GM10266 (cell line): Measurements from ENCODE around the gene TSSK3.
A peak's percentile ranks its signal among the peaks of the same experiment; 100 is the strongest.

Source experiments
- DNase-seq: peaks from one replicate; pipeline ENCODE4 v3.0.0; 2012; ENCODE audit errors: extremely low spot score
- TF ChIP-seq, protein P1 (sequence below): IDR thresholded peaks from 2 replicates; pipeline ENCODE4 v1.5.1; 2012; ENCODE audit warnings: mild to moderate bottlenecking, low read depth; ENCODE audit not compliant: control insufficient read depth, insufficient read depth; ENCODE audit errors: missing control alignments

The TSSK3 gene

DNA sequence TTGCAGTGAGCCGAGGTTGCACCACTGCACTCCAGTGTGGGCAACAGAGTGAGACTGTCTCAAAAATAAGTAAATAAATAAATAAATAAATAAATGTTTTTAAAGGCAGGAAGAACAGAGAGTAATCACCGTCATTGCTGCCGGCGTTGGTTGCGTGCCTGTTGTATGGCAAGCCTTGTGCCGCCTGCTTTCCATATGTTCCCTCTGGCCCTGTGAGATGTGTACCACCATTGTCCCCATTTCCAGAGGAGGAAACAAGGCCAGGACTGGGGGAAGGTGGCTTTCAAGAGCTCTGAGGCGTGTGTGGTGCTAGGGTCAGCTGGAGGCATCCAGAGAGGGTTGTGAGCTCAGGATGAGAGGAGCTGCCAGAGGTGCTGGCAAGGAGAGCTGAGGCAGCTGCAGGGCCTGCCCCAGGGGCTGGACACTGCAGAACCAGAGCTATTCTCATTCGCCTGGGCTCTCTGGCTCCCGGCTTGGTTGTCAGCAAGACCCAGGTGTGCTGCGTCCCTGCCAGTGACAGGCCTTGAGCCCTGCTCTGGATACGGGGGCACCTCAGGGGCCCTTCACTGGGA, 21.1 kb upstream of the TSSK3 start:
- TF ChIP-seq, protein P1, sequence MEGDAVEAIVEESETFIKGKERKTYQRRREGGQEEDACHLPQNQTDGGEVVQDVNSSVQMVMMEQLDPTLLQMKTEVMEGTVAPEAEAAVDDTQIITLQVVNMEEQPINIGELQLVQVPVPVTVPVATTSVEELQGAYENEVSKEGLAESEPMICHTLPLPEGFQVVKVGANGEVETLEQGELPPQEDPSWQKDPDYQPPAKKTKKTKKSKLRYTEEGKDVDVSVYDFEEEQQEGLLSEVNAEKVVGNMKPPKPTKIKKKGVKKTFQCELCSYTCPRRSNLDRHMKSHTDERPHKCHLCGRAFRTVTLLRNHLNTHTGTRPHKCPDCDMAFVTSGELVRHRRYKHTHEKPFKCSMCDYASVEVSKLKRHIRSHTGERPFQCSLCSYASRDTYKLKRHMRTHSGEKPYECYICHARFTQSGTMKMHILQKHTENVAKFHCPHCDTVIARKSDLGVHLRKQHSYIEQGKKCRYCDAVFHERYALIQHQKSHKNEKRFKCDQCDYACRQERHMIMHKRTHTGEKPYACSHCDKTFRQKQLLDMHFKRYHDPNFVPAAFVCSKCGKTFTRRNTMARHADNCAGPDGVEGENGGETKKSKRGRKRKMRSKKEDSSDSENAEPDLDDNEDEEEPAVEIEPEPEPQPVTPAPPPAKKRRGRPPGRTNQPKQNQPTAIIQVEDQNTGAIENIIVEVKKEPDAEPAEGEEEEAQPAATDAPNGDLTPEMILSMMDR, result no peak
- no peak for DNase-seq

DNA sequence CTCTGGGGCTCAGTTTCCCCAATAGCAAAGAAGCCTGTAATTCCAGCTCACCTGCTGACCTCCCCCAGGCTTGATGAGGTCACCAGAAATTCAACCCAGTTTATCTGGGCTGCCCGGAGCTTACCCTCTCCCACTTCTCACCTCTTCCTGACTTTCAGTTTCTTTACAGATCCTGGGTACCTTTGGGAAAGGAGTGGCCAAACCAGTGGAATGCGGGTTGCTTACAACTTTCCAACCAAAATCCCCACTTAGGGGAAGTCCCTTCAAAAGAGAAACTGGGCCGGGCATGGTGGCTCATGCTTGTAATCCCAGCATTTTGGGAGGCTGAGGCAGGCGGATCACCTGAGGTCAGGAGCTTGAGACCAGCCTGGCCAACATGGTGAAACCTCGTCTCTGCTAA, 20.4 kb upstream of the TSSK3 start:
- no peak for DNase-seq
- TF ChIP-seq, protein P1, result no peak

DNA sequence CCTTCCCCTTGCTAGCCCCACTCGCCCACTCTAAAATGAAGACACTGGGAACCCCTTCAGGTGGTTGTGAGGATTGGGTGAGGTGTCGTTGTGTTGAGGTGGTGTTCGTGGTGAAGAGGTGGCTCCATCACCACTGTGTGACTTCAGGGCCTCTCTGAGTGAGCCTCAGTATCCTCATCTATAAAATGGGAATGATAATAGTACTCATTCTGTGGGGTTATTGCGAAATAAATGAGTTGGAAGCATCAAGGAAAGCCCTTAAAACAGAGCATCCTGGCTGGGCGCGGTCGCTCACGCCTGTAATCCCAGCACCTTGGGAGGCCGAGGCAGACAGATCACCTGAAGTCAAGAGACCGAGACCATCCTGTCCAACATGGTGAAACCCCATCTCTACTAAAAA, 19.6 kb upstream of the TSSK3 start:
- TF ChIP-seq, protein P1, result no peak
- DNase-seq, result no peak

DNA sequence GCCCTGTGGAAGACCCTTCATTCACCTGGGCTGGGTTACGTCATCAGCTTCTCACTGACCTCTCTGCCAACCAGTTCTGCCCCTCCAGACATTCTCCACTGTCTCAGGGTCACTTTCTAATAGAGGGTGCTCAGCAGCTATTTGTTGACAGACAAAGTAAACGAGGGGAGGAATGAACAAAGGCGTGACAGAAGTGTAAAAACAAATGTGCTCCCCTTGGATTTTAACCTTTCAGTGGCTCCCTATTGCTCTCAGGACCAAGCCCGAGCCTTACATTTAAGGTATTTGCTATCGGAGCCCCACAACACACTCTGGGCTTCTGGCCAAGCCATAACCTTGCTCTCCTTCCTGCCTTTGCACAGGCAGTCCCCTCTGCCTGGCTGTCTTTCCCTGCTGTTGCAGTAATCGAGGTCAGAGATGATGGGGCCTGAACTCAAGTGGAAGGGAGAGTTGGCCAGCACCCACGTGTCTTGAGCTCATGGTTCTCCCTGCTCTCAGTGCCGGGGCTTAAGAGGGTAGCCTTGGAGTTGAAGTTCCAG, 17.0 kb upstream of the TSSK3 start:
- no peak for DNase-seq
- TF ChIP-seq, protein P1, result no peak

DNA sequence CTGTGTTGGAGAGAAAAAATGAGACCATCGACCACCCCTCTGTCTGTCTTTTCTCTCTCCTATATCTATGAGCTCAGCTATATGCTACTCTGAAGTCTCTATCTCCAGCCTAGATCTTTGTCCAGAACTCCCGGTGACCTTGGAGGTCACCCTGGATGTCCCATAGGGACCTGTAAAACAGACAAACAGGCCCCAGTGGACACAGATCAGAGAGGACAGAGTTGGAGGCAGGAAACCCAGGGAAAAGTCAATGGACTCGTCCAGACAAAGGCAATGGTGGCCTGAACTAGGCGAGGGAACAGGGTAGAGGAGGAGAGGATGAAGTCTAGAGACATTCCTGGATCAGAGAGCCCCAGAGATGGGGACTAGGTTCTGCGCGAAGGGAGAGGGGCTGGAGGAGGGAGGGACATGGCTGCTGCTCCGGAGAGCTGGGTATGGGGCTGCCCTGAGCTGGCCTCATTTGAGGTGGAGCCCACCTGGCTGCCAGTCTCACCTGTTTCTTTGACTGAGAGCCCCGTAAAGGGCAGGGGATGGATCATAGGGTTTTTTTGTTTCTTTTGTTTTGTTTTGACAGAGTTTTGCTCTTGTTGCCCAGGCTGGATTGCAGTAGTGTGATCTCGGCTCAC, 15.7 kb upstream of the TSSK3 start:
- TF ChIP-seq, protein P1, result no peak
- no peak for DNase-seq

DNA sequence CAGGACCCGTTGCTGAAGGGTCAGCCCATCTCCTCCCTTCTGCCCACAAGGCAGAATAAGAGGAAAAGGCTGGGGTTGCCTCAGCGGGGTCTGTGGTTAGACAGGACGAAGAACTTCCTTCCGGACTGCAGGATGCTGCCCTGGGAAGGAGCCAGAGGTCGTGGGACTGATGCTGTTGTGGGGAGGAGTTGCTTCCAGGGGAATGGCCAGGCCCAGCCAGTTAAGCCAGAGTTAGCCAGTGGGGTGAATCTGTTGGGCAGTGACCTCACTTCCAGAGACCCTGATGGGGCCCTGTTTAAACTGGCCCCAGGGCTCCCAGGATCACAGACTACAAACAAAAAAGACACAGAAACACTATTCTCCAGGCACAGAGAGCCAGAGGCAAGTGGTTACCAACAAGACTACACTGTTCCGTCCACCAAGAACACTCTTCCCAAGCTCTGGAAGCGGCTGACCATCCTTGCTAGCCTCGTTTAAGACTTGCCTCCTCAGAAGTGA, 13.1 kb upstream of the TSSK3 start:
- DNase-seq, result no peak
- TF ChIP-seq, protein P1, result no peak

DNA sequence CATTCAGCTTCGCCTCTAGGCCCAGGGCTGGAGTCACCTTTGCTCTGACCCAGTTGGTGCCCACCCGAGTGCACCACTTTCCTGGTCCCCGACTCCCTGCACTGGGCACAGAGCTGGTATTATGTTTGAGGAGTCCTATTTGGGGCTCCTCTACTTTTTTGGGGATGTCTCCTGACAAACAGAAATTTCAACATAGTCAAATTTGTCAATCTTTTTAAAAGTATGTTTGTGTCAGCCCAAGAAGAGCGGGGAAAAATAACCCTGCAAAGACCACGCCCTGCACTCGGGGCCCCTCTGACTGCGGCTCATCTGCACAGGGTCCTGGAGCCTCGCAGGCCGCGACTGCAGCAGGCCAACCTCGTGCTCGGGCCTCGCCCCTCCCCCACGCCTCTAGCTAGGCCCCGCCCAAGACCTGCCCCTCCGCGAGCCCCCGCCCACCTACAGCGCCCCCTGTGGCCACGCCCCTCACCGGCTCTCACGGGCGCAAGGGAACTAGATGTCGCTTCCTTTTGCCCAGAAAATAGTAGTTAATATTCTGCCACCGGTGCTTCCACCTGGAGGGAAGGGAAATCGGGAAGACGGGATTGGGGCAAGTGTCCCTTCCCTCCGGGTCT, 11.4 kb upstream of the TSSK3 start:
- TF ChIP-seq, protein P1, result peak; percentile 41
- DNase-seq, result peak; percentile 85
